Ureter (tissue), 1 donor: ENCODE results near the gene NAA16. TPM values are rescaled to one million over a fixed set of nuclear protein-coding genes. Genes with fewer than 3 reads are reported as not detected.
"Not testable (repeated sequence)": the region's sequence is repeated elsewhere in the genome, so short reads cannot be mapped to it uniquely, and the experiment has no call there.

Source experiments
- DNase-seq: peaks from one replicate; pipeline ENCODE4 v3.0.0-alpha.2; 2020; ENCODE audit warnings: low spot score
- total RNA-seq: library from RNA; stranded (reverse); gene quantifications from one replicate; pipeline ENCODE4 v1.2.4, GENCODE V29; 2023
- donor health status: DM: yes; HTN: yes; CAD: no.

Gene NAA16
- total RNA-seq, result 34.9 TPM

DNA sequence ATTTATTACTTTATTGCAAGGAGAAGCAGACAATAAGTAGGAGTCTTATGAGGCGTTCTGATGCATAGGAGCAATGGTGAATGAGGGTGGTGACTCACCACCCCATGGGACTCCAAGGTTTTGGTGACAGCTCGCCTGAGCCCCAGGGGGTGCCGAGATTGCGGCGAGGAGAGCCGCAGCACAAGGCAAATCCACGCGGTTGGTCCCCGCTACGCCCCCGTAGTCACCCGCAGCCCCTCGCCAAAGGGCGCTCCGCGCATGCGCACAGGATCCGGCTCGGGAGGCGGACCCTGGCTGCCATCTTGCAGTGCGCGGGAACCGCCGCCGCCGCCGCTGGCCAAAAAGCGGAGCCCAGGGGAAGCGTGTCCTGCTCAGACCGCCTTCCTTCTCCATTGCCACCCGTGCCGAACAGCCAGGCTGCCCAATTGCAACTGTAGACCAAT lies at the start of gene NAA16:
TSS of gene NAA16 (plus strand) at position 305 of the 443 bp plus-strand sequence. CDS start 262 bp downstream, outside the sequence.
- peak; percentile 92 for DNase-seq

DNA sequence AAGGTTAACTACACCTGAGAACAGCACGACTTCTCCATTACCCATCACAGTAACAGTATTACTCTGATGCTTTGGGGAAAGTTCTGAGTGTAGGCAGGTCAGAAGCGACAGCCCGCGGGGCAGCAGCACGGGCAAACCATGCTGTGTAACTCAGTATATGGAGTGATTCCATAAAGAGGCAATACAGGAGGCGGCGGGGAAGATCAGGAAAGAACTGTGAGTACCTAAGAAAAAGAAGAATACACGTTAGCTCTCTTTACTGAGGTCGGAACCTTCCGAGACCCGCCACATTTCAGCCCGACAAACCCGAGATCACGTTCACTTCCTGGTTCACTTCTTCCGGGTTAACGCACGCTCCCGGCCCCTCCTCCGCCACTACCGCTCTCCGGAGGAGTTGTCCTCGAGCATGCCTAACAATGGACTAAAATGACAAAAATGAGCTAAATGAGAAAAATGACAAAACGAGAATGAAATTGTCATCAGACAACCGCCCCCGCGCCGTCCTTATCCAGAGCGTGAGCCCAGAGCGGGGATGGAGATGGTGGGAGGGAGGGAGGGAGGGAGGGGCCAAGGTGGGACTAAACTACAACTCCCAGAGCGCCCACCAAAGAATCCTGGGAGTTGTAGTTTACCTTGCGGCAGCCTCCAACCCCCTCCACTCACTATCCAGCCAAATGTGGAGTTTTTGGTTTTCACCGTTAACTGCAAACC lies 47.7 kb upstream of the NAA16 start, which contains the start of gene MTRF1:
TSS of gene MTRF1 (minus strand) at position 316 of the 711 bp plus-strand sequence. CDS start 2,669 bp downstream, outside the sequence.
- DNase-seq, result peak; percentile 83

DNA sequence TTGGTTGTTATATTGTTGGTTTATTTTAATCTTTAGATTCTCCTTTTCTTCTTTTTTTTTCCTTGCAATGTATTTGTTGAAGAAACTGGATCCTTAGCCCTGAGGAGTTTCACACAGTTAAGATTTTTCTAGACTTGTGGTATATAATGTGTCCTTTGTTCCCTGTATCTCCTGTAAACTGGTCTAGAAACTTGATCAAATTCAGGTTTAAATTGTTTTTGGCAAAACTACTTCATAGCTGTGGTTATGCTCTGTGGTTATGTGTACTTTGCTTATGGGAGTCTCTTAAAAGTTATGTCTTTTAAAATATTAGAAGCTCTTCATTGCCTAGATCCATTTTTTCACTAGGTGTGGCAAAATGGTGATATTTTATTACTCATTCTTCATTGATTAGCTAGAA lies 44.0 kb upstream of the NAA16 start:
- DNase-seq, result no peak

DNA sequence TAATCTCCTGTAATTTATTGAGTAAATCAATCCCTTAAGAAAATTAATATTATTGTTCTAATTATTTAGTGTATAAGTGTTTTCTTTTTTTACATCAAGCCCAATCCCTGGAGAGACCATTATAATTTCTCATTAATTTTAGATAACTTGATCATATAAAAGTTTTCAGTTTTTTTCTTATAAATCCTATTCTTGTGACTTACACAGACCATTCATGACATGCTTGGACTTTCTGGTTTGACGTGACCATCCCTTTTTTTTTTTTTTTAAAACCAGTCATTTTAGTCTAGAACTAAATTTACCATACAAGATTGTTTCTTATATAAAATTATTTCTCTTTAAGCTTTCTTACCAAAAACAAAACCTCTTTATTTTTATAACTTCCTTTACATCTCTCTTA lies 42.3 kb upstream of the NAA16 start:
- no peak for DNase-seq

DNA sequence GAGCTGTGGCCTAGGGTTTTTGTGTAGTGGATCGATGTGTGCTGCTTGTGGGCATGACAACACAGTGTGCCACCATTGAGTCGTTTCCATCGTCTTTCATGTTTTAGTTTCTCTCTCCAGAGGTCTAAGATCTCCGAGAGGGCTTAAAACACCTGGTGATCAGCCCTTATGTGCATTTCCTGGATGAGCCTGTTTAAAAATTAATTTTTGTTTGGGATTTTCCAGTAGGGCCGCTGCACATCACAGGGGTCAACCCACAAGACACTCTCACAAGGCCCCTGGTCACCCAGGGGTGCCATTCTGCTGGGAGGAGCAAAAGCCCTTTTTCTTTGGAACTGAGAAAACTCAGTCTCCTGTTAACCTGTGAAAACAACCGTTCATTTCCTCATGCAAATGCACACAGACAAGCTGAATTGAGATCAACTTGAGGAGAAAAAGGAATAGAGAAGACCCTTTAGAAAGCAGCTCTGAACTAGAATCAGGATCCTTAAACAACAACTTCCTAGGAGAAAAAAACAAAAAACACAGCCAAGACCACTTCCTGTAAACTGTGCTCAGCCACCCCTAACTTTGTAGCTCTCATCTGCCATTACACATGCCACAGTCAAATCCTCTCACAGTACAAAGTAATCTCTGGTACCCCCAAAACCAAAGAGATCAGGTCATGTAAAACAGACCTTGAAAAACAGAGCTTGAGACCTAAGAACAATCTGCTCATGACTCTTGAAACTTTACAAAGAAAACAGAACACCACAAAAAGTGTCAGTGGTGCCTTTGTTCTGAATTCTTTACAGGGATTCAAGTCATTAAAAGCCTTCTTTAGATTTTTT lies 39.4 kb upstream of the NAA16 start:
- no peak for DNase-seq

DNA sequence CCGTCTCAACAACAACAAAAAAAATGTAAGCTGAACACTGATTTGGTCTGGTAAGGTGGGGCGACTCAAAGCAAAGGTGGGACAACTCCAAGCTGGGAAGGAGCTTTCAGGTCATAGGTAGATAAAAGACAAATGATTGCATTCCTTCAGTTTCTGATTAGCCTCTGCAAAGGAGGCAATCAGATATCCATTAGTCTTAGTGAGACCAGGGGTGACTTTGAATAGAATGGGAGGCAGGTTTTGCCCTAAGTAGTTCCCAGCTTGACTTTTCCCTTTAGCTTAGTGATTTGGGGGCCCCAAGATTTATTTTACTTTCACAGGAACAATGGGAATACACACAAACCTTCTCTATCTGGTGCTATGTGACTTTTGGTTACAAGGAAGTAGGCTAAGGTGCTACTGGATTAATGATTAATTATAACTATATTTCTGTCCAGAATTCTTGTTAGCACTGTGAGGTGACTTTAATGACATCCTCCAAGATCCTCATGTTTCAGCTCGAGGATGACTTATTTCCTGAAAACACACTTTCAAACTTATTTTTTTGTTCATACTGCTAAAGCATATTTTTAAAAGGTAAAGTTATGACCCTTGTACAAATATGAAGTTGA lies 37.1 kb upstream of the NAA16 start:
- DNase-seq, result no peak

DNA sequence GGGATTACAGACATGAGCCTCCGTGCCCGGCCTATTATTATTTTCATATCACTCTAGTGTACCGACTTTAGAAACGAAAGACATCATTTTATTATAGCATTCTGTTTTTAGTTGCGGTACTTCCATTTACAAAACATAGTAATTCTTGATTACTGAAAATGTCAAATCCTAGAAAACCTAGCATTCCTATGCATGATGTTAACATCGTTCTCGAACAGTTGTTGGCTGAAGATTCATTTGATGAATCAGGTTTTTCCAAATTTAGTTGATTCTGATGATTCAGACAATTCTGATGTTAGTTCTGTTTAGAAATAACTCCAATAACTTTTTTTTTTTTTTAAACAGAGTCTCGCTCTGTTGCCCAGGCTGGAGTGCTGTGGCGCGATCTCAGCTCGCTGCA lies 36.2 kb upstream of the NAA16 start:
- no peak for DNase-seq

DNA sequence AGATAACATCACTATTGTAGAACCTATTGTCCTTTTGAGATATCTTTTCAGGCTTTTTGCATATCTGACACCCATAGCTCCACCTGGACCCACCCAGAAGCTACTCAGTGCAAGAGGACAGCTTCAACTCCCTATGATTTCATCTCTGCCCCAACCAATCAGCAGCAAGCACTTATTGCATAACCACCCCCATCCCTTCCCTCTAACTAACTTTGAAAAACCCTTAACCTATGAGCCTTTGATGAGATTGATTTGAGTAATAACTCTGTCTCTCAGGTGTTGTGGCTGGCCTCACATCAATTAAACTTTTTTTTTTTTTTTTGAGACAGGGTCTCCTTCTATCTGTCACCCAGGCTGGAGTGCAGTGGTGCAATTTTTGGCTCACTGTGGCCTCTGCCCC lies 34.2 kb upstream of the NAA16 start:
- DNase-seq, result no peak

DNA sequence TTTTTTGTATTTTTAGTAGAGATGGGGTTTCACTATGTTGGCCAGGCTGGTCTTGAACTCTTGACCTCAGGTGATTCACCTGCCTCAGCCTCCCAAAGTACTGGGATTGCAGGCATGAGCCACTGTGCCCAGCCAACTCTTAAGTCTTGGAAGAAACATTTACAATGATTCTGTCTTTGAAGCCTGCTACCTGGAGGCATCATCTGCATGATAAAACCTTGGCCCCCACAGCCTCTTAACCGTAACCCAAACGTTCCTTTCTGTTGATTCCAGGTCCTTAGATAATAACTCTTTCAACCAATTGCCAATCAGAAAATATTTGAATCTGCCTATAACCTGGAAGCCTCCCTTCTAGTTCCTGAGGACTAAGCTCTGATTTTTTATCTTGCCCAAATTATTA lies 31.9 kb upstream of the NAA16 start:
- not testable (repeated sequence) for DNase-seq

DNA sequence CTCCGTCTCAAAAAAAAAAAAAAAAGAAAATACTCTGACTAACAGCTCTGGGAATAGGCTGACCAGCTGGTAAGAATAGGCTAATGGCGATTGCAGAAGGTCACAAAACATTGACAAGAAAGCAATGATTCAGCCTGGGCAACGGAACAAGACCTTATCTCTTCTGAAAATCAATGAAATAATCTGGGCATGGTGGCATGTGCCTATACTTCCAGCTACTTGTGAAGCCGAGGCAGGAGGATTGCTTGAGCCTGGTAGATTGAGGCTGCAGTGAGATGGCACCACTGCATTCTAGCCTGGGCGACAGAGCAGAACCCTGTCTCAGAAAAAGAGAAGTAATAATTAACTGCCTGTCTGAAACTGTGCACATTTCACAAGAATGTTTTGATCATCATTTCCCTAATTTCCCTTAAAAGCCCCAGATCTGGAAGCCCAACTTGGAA lies 28.9 kb upstream of the NAA16 start:
- no peak for DNase-seq

DNA sequence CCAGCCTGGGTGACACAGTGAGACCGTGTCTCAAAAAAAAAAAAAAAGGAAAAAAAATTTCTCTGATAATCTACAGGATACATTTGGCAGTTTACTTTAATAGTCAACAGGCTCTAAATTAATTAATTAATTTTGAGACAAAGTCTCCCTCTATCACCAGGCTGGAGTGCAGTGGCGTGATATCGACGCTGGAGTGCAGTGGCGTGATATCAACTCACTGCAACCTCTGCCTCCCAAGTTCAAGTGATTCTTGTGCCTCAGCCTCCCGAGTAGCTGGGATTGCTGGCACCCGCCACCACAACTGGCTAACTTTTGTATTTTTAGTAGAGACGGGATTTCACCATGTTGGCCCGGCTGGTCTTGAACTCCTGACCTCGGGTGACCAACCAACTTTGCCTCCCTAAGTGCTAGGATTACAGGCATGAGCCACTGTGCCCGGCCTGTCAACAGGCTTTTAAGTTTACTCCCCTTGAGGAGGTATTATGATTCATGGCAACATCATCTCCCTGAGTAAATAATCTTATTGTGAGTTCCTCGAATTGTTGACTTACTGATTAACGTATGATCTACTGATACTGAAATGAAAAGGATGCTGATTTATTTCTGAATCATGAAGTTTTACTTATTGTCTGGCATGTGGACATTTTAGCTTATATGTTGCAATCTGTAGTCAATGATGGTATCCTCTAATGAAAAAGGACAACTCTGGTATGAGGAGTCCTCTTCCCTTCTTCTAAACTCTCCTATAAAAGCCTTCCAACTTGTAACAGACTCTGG lies 26.4 kb upstream of the NAA16 start:
- DNase-seq, result no peak

DNA sequence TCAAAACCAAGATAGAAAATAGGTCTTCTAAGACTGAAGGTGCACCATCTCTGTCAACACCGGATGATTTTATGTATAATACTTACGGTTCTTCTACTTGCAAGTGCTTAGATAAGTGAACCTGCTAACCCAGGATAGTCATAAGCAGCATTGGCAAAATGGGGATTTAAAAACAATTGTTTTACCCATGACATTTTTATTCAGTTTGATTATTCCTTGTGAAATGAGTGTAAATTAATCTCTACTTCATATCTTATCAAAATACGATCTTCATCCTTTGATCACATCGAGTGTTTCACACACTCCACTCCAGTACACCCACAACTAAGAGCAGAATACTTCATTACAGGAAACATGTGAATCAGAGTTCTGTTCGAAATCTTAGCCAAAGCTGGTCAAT lies 24.7 kb upstream of the NAA16 start:
- no peak for DNase-seq

DNA sequence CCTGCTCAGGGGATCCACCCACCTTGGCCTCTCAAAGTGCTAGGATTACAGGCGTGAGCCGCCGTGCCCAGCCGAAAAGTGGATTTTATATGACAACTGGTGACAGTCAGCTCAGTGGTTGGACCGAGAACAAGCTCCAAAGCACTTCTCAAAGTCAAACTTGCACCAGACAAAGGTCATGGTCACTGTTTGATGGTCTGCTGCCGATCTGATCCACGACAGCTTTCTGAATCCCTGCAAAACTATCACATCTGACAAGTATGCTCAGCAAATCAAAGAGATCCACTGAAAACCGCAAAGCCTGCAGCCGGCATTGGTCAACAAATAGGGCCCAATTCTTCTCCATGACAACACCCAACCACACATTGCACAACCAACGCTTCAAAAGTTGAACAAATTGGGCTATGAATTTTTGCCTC lies 21.6 kb upstream of the NAA16 start:
- DNase-seq, result no peak

DNA sequence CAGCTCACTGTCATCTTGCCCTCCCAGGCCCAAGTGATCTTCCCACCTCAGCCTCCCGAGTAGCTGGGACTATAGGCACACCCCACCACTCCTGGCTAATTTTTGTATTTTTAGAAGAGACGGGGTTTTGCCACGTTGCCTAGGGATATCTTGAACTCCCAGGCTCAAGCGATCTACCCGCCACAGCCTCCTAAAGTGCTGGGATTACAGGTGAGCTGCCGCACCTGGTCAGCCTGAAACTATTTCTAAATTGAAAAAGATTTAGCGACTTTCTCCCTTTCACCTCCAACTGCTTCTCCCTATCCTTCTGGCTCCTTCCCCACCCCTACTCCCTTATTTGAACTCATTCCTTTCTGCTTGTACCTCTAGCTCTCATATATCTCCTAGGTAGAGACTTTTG lies 19.8 kb upstream of the NAA16 start:
- no peak for DNase-seq

DNA sequence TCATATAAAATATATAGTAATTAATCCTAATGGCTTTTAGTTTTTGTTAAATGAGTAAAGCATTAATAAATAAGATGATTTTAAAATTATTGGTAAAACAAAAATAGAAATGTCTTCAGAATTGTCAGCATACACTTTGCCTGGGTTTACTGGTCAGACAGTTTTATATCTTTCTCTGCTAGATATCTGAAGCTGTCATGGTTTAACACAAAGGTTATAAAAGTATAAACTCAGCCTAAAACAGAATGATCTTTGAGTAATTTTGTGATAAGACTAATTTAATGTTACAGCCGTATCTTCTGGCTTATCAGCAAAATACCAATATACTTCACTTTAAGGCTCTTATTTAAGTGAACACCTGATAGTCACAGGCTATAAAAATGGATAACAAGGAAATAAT lies 17.8 kb upstream of the NAA16 start:
- no peak for DNase-seq

DNA sequence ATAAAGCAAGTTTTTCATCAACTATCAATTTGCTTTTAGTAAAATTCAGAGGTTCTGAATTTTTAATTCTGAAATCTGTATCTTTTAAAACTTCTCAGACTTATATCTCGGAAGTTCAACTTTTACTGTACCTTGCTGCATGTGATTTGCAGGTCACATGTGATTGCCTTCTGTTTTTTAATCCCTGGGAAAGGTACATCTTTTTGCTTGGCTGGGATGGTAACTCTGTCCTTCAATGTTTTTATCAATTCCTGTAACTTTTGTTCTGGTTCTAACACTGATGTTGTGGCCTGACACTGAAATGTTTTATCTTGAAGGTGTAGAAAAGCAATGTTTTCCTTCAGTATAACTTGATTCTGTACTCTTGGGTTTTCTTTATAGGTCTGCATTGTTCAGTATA lies 16.2 kb upstream of the NAA16 start:
- no peak for DNase-seq

DNA sequence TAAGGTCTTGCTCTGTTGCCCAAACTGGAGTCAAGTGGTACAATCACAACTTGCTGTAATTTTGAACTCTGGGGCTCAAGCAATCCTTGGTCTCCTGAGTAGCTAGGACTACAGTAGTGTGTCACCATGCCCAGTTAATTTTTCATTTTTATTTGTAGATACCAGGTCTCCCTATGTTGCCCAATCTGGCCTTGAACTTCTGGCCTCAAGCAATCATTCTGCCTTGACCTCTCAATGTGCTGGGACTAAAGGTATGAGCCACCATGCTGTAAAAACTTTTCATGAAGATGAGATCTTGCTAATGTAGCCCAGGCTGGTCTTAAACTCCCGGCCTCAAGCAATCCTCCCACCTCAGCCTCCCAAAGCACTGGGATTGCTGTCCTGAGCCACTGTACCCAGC lies 15.1 kb upstream of the NAA16 start:
- DNase-seq, result no peak

DNA sequence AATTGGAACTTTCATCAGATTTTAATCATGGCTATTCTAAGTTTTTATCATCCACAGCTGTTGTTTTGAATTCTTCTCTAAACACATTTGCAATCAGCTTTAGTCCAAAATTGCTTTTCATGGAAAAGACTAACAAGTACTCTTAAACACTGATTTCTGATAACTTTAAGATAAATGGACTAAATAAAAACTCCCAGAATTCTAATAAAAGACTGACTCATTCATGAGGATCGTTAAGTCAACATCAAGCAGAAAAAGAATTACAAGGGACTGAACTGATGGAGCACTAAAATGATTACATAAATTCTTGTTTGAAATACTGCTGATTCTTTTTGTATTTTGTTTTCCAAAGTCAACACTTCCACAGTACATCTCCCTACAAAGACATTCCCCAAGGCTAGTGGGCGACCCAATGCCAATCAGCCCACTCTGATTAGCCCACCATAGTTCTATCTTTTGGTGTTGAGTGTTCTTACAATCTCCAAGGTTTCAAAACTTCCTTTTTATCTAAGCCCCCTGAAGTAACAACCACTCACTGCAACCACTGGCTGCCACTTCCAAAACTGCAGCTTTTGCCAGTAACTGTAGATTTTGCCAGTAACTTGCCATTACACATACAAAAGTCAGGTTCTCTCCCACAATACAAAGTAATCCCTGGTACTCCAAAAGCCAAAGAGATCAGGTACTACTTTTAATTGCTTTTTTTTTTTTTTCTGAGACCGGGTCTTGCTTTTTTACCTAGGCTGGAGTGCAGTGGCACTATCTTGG lies 14.0 kb upstream of the NAA16 start:
- no peak for DNase-seq

DNA sequence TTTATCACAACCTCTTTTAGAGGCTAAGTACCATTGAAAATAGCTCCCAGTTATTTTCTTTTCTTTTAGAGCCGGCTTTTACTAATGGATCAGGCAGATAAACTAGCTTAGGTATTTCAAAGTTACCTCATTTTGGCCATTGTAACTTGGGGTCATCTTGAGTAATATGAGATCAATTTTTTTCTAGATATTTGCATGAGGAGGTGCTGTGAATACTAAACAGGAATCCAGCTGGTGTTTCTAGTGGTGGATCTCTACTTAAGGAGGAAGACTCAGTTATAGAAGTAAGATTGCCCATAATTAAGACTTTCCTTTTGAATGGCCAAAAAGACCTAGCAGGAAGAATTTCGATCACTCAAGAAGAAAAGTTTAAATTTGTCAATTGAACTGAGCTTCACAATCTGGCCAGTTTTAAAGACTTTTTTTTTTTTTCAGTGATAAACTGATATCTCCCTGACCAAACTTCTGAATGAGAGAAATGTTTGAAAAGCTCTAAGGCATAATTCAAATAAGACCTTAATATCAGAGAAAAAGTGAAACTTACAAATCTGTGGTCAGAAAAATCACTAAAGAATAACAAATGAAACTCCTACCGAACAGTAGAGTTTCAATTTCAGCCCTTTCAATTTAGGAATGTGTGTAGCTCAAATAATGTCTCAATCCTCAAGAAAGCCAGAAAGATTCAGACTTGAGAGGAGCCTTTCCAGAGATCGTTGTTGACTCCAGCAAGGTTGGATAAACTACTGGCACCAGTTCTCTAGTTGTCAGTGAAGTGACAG lies 11.6 kb upstream of the NAA16 start:
- DNase-seq, result no peak

DNA sequence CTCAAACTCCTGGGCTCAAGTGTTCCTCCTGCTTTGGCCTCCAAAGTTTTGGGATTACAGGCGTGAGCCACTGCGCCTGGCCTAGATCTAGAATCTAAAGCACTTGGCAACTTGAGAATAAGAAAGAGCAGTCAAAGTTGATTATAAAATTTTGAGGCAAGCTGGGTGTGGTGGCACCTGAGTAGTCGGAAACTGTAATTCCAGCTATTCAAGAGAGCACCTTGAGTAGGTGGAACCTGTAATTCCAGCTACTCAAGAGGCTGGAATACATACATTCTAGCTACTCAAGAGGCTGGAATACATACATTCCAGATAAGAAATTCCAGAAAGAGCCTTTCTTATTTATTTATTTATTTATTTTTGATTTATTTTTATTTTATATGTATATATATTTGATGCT lies 8.3 kb upstream of the NAA16 start:
- no peak for DNase-seq
